ENCODE measurements around the gene SCYGR5. TPM values are rescaled to one million over a fixed set of nuclear protein-coding genes. Genes with fewer than 3 reads are reported as not detected.
A peak's percentile ranks its signal among the peaks of the same experiment; 100 is the strongest.

SCYGR5 gene
- total and polyA plus RNA-seq, 2 of the 8 experiments (the other 6 are each of a cell fraction or from before 2014, with no cell fraction given): not detected

GRCh38 chr2:227706859-227707258, 40.3 kb downstream of the SCYGR5 start:
- H4K5ac ChIP-seq (ENCODE audit: insufficient read length, low read depth, low read length): no peak overlapping the region
- WGBS, 2 experiments (ENCODE audit: extremely low coverage in 1 of 2, insufficient coverage in 1 of 2, insufficient read length in 1 of 2, insufficient replicate concordance in 2 of 2, low coverage in 1 of 2, low lambda C conversion rate in 2 of 2, missing lambda C conversion rate in 1 of 2): 91% methylated on average over 4 of the region's 4 CpGs; no CpG with 5 or more reads in 1 of the 2 experiments
- H2AFZ ChIP-seq (ENCODE audit: low read length): no peak overlapping the region

More at GRCh38 chr2:227706859-227707258, 40.3 kb downstream of the SCYGR5 start:
- no peak overlapping the region for H2BK12ac ChIP-seq (ENCODE audit: low read depth, low read length)
- FAIRE-seq (no peak), DNase-seq (ENCODE audit: low read depth in 1 of 2, low spot score in 2 of 2) (no peak)
- H3K23ac ChIP-seq (ENCODE audit: insufficient read length): no peak overlapping the region
- H3K9me3 ChIP-seq (ENCODE audit: insufficient read depth in 2 of 2, low read depth in 1 of 2, low read length in 1 of 2): no peaks in the 10 kb centered on the region; a peak in 1 of 4 replicates
- ChIA-PET POLR2A (ENCODE audit: partially characterized antibody) (no interaction called here), CTCF (ENCODE audit: partially characterized antibody) (interaction anchor here (1.1 to 1.5 kb wide), 4 partner anchors 10 to 34 kb away, joined by 3 read pairs; no protein-coding TSS in a partner anchor)
- no peak overlapping the region for H2BK15ac ChIP-seq (ENCODE audit: low read length)
- no peaks in the 10 kb centered on the region for H4K20me1 ChIP-seq (replicated peaks in 1 of 2; ENCODE audit: control insufficient read depth in 1 of 2, insufficient read depth in 2 of 2, low read length in 2 of 2)
- no peak overlapping the region for H2AK5ac ChIP-seq (ENCODE audit: low read depth, low read length)
- peak overlapping the region; percentile 72 for H2BK120ac ChIP-seq (replicated peaks; ENCODE audit: low read depth, low read length)
- no peak overlapping the region for H4K8ac ChIP-seq (ENCODE audit: extremely low read depth, insufficient read depth, low read length)
- H2BK5ac ChIP-seq (ENCODE audit: low read depth, low read length): no peak overlapping the region
- 0 out of 2 replicates have a peak overlapping the region, but pooled peaks have one; percentile 48 for H2BK20ac ChIP-seq (ENCODE audit: low read length)
- no peaks in the 10 kb centered on the region for H3K79me2 ChIP-seq (ENCODE audit: control insufficient read depth in 1 of 2, insufficient read depth in 2 of 2, low read length in 2 of 2)
- no peaks in the 10 kb centered on the region for H3K27me3 ChIP-seq (replicated peaks in 1 of 4; ENCODE audit: control insufficient read depth in 3 of 4, extremely low read depth in 1 of 4, insufficient read depth in 3 of 4, low read length in 3 of 4)
- no peak overlapping the region for H4K91ac ChIP-seq (replicated peaks; ENCODE audit: insufficient read length, low read length)
- H3K9ac ChIP-seq (replicated peaks in 1 of 4; ENCODE audit: extremely low read depth in 1 of 4, low read depth in 3 of 4, low read length in 3 of 4): no peak overlapping the region
- no peak overlapping the region for H3K4ac ChIP-seq (replicated peaks; ENCODE audit: insufficient read length, low read depth, low read length)
- no peaks in the 10 kb centered on the region for H3K4me1 ChIP-seq (replicated peaks in 1 of 4; ENCODE audit: control insufficient read depth in 3 of 4, insufficient read depth in 4 of 4, low read length in 3 of 4)
- no peaks in the 10 kb centered on the region for H3K79me1 ChIP-seq (ENCODE audit: low read depth, low read length)
- TF ChIP-seq GTF2F1 (IDR thresholded peaks at IDR 0.05; ENCODE audit: borderline replicate concordance, low read depth, low read length) (no peak), SIX5 (IDR thresholded peaks at IDR 0.05; ENCODE audit: low read depth, low read length) (no peak), ZNF274 (IDR thresholded peaks at IDR 0.05; ENCODE audit: borderline replicate concordance, extremely low read depth, low read length) (no peak), SP1 (IDR thresholded peaks at IDR 0.05; ENCODE audit: low read depth, low read length) (no peak)
- no peak overlapping the region for H3K4me3 ChIP-seq (ENCODE audit: extremely low read depth in 1 of 4, insufficient read depth in 2 of 4, low read depth in 3 of 4, low read length in 4 of 4)
- no peak overlapping the region for H3K56ac ChIP-seq (replicated peaks; ENCODE audit: insufficient read length, low read depth, low read length)
- H3K36me3 ChIP-seq (ENCODE audit: control insufficient read depth in 2 of 4, insufficient read depth in 4 of 4, low read length in 3 of 4): no peaks in the 10 kb centered on the region
- no peaks in the 10 kb centered on the region for H3K23me2 ChIP-seq (ENCODE audit: low read depth, low read length)
- H3K14ac ChIP-seq (ENCODE audit: insufficient read length): no peak overlapping the region
- H3K27ac ChIP-seq (ENCODE audit: low read depth, low read length): no peak overlapping the region
- H3K18ac ChIP-seq (ENCODE audit: extremely low read depth, low read length): no peak overlapping the region
- H3K4me2 ChIP-seq (ENCODE audit: insufficient read depth in 1 of 2, low read depth in 2 of 2, low read length in 2 of 2): no peak overlapping the region
